ENCODE data around the gene GADD45GIP1.

- TF ChIP-seq POLR2AphosphoS5 (IDR thresholded peaks at IDR 0.05; ENCODE audit: low read depth, low read length) (no peak), POLR2A (IDR thresholded peaks at IDR 0.05; ENCODE audit: low read depth, low read length) (no peak)
These were observed 33.8 kb upstream of the GADD45GIP1 start for GRCh38 chr19:12990853-12991252.

Data from GM12891 (cell line).